ENCODE measurements around the gene COL18A1.
A peak's percentile ranks its signal among the peaks of the same experiment; 100 is the strongest.

COL18A1 gene

DNA sequence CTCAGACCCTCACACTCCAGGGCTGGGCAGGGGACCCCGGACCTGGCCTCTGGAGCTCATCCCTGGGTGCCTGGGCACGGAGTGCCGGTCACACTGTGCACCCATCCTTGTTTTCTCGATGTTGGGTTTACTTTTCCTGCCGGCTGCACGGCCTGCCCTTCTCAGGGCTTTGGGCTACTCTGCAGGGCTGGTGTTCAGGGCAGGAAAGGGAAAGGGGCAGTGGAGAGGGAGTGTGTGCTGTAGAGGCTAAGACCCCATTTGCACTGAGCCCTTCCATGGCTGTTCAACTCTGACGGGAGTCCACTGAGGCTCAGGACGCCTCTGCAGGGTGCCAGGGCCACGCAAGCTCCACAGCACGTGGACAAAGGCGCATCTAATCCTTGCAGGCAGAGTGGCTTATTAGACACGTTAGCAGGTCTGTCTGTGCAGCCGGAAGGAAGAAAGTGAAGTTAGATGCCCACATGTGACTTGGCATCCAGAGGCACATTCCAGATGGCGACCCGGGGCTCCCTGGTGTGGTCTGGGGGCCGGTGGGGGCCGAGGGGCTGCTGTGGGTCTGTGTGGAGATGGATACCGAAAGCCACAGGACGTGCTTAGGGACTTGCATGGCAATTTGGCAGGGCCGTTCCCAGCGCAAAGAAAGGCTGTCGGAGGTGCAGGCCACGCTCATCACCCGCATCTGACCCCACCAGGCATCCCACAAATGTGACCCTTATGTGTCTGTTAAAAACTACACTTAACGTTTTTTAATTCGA is 33.6 kb downstream of the COL18A1 start:
- in situ Hi-C loops (cut with HindIII; ENCODE audit: low sequenced_read_pairs): loop anchor here (10.0 kb wide), 1 partner anchor 294 kb away; no protein-coding TSS in a partner anchor
- DNase-seq (ENCODE audit: low read depth): no peak
- TF ChIP-seq, protein P1, sequence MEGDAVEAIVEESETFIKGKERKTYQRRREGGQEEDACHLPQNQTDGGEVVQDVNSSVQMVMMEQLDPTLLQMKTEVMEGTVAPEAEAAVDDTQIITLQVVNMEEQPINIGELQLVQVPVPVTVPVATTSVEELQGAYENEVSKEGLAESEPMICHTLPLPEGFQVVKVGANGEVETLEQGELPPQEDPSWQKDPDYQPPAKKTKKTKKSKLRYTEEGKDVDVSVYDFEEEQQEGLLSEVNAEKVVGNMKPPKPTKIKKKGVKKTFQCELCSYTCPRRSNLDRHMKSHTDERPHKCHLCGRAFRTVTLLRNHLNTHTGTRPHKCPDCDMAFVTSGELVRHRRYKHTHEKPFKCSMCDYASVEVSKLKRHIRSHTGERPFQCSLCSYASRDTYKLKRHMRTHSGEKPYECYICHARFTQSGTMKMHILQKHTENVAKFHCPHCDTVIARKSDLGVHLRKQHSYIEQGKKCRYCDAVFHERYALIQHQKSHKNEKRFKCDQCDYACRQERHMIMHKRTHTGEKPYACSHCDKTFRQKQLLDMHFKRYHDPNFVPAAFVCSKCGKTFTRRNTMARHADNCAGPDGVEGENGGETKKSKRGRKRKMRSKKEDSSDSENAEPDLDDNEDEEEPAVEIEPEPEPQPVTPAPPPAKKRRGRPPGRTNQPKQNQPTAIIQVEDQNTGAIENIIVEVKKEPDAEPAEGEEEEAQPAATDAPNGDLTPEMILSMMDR (IDR thresholded peaks at IDR 0.05; ENCODE audit: low read depth, low read length, missing control alignments): no peak
- no peak overlapping the region for H3K4me3 ChIP-seq (ENCODE audit: low read depth, low read length)

DNA sequence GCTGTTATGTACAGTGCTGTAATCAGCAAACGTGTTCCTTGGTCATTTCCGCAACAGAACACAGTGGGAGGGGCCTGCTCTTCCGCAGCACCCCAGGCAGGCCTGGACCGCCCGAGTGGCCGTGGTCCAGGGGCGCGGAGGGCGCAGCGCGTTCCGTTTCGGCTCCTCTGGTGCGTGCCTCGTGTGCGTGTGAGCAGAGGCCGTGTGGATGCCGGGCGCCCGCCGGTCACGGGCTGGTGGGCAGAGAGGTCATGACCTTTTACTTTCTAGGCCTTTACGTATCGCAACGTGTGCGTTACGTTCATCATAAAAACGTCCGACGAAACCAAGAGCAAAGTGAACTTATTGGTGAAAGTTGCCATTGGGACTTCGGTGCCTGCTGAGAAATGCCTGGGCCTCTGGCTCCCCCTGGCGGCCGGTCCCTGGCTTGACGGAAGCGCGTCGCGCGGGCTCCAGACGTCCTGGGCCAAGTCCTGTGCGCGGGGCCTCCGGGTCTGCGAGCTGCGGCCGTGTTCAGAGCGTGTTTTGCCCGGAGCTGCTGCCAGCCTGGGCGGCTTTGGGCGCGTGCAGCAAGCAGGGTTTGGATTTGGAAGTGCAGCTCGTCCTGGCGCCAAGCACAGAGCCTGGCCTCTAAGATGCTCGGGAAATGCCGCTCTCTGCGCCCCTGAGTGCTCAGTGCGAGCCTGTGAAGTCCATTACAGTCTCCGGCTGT is 34.4 kb downstream of the COL18A1 start:
- in situ Hi-C loops (cut with HindIII; ENCODE audit: low sequenced_read_pairs): loop anchor here (10.0 kb wide), 1 partner anchor 295 kb away; no protein-coding TSS in a partner anchor
- no peak overlapping the region for H3K4me3 ChIP-seq (ENCODE audit: low read depth, low read length)
- TF ChIP-seq, protein P1 (IDR thresholded peaks at IDR 0.05; ENCODE audit: low read depth, low read length, missing control alignments): peak; percentile 89
- peak; percentile 71 for DNase-seq (ENCODE audit: low read depth)

DNA sequence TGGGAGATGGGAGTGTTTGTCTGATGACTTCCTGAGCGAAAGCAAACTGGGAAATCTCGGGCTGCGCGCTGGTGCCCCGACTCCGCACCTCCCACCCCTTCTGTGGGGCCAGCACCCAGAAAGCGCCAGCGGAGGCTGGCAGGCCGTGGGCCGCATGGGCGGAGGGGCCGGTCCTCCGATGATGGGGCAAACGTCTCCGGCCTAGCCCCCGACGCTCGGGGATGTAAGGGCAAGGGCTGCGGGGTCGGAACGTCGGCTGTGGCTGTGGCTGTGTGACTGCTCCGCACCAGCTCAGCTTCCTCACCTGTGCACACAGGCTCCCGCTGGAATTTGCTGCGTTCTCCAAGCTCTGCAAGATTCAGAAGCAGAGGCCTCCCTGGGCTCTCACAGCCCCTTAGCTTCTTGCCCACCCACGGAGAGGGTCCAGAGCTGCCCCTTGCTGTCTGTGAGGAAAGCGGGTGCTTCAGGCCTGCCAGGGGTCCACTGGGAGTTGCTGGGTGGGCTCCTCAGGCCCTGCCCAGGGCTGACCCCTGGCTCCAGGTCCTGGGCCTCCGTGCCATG is 35.0 kb downstream of the COL18A1 start:
- TF ChIP-seq, protein P1 (IDR thresholded peaks at IDR 0.05; ENCODE audit: low read depth, low read length, missing control alignments): no peak
- no peak for DNase-seq (ENCODE audit: low read depth)
- in situ Hi-C loops (cut with HindIII; ENCODE audit: low sequenced_read_pairs): loop anchor here (10.0 kb wide), 1 partner anchor 295 kb away; no protein-coding TSS in a partner anchor

DNA sequence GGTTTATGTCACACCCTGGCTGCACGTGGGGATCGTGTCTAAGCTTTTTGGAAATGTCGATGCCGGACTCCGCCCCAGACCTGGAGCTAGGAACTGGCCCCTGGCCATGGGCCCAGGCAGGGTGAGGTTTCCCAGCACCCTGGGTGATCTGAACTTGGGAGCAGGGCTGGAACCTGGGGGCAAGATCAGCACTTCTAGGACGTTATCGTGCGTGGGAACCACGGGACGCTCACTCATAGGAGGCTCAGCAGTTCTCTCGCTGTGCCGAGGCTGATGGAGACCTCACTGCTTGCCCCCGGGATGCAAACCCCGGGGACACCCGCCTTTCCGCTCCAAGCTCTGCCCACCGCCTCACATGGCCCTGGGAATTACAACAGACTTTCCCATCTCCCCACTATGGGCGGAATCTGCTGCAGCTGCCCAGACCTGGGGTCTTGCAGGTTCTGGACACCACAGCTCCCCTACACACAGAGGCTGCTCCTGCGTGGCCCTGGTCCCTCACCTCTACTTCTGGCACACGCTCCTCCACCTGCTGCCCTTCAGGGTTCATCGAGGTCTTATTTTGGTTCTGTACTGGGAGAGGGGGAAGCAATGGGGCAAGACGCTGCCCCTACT is 35.9 kb downstream of the COL18A1 start:
- no peak for DNase-seq (ENCODE audit: low read depth)
- TF ChIP-seq, protein P1 (IDR thresholded peaks at IDR 0.05; ENCODE audit: low read depth, low read length, missing control alignments): no peak
- in situ Hi-C loops (cut with HindIII; ENCODE audit: low sequenced_read_pairs): no loop called here
- no peak overlapping the region for H3K4me3 ChIP-seq (ENCODE audit: low read depth, low read length)

More for the DNA sequence above, 35.0 kb downstream of the COL18A1 start:
- no peak overlapping the region for H3K4me3 ChIP-seq (ENCODE audit: low read depth, low read length)

DNA sequence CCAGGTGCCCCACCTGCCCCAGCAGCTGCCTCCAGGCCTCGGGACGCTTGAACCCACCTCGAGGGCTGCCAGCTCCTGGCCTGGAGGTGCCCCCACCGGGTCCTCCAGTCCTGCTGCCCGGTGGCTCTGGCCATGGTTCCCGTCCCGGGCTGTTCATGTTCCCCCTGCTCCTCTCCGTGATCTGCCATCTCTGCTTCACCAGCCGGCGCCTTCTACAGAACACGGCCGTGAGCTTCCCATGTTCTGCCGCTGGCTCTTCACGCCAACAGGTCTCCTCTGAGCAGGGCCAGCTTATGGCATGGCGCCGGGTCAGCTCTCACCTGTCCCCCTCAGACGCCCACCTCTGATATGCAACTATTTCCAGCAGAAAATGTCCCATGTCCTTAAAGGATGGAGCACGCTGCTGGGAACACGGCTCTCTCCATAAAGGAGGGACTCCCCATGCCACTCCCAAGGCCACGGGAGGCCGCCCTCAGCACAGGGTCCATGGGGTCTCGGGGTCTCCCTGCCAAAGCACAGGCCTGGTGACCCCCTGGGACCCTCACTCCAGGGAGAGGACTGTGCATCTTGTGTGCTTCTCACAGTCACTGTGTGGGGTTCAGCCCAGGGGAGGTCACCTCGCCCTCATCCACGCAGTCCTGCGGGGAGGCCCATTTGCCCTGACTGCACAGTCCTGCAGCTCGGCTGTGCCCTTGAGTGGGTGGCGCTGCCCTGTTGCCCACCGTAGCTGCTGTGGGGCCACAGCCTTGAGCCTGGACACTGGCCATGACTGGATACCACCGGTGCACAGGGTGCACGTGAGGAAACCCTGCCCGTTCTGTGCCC is 36.7 kb downstream of the COL18A1 start:
- TF ChIP-seq, protein P1 (IDR thresholded peaks at IDR 0.05; ENCODE audit: low read depth, low read length, missing control alignments): no peak
- in situ Hi-C loops (cut with HindIII; ENCODE audit: low sequenced_read_pairs): no loop called here

More for the DNA sequence above, 36.7 kb downstream of the COL18A1 start:
- DNase-seq (ENCODE audit: low read depth): no peak
- no peak overlapping the region for H3K4me3 ChIP-seq (ENCODE audit: low read depth, low read length)

Data from astrocyte of the cerebellum (primary cell).